HG03520 (cell line): ENCODE data around the gene TSKU.

ENCODE experiments used
- ATAC-seq: cut with Tn5 transposase; IDR thresholded peaks from one replicate; pipeline ENCODE4 v1.9.1; 2021; ENCODE audit warnings: mild to moderate bottlenecking, moderate library complexity; ENCODE audit not compliant: unreplicated experiment

Gene TSKU

DNA sequence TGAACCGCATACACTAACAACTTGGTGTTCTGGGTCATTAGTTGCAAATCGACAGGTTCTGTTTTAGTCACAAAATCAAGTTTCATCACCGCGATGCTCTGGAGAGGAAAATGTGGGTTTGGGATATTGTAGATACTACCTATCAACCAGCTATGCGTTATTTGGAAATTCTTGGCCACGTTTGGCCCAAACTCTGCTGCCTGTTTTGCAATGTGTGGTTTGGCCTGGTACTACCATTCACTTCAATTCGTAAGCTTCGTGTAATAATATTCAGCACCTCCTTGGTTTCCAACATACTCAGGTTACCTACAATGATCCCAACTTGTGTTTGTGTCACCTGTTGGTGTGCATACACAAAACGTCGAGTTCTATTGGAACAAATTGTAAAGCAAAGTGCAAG is 61.4 kb downstream of the TSKU start:
- ATAC-seq: no peak

DNA sequence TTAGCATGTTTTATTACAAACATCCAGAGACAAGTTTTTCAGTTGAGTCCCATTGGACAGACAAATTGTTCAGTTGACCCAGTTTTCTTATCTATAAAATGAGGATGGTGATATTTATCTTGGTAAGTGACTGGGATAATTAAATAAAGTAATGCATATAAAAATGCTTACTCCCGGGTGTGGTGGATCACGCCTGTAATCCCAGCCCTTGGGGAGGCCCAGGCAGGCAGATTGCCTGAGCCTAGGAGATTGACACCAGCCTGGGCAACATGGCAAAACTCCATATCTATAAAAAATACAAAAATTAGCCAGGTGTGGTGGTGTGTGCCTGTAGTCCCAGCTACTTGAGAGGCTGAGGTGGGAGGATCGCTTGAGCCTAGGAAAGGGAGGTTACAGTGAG is 61.9 kb downstream of the TSKU start:
- ATAC-seq: no peak

DNA sequence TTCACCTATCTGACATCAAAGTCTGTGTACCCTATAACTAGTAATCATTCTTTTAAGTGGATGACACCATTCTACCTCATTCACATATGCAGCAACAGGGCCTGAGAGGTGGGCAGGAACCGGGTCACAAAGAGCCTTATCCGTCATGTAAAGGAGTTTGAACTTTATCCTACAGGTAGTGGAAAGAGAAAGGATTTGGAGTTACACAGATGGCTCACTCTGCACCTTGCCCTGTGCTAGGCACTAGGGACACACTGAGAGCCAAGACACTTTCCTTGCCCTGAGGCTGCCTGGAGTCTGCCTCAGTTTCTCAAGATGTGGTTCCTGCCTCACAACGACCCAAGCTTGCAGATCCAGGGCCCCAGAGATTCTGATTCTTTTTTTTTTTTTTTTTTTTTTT is 63.3 kb downstream of the TSKU start:
- ATAC-seq: no peak
